CD4-positive, alpha-beta T cell (primary cell): ENCODE measurements around the gene CPE. TPM values are rescaled to one million over a fixed set of nuclear protein-coding genes. Genes with fewer than 3 reads are reported as not detected.
"Not testable (repeated sequence)": the region's sequence is repeated elsewhere in the genome, so short reads cannot be mapped to it uniquely, and the experiment has no call there.

ENCODE experiments used
- ATAC-seq: fragments of 200-7000 bp; cut with Tn5 transposase; one replicate; pipeline ENCODE4 v1.10.0; 2022; ENCODE audit warnings: mild to moderate bottlenecking; ENCODE audit not compliant: poor library complexity
- CTCF ChIA-PET: fragments of 350-600 bp; sonication (Branson Sonifier 250); formaldehyde crosslinking; loops from one replicate; lab custom pipeline; 2021; ENCODE audit warnings: antibody characterized with exemption, inconsistent platforms; lab: Charles Lee
- POLR2A ChIA-PET: fragments of 350-600 bp; sonication (Branson Sonifier 250); formaldehyde crosslinking; loops from one replicate; lab custom pipeline; 2021; ENCODE audit warnings: antibody characterized with exemption, inconsistent platforms; lab: Charles Lee
- DNase-seq, 14 experiments: peaks; one replicate each; pipeline ENCODE4 v3.0.0-alpha.2; 2013 to 2020; ENCODE audit warnings: mixed read lengths in 2 of 14
- H3K27ac ChIP-seq, 2 donors: one replicate each; pipeline versions ENCODE4 v1.5.1 to v1.7.0; 2013; ENCODE audit warnings: low read length in 2 of 2, low read depth in 1 of 2, mild to moderate bottlenecking in 1 of 2
- H3K27me3 ChIP-seq, 2 experiments: 1 replicate in 1 of 2; 2 replicates in 1 of 2; pipeline versions ENCODE4 v1.6.1 to v1.7.0; 2013; ENCODE audit warnings: low read length in 2 of 2, control low read depth in 1 of 2, mild to moderate bottlenecking in 1 of 2, moderate library complexity in 1 of 2; ENCODE audit not compliant: insufficient read depth in 2 of 2, control insufficient read depth in 1 of 2
- H3K36me3 ChIP-seq: one replicate; pipeline ENCODE4 v1.6.1; 2013; ENCODE audit warnings: low read length, control low read depth; ENCODE audit not compliant: insufficient read depth
- H3K4me1 ChIP-seq: one replicate; pipeline ENCODE4 v1.6.1; 2013; ENCODE audit warnings: low read length, control low read depth; ENCODE audit not compliant: insufficient read depth
- H3K4me3 ChIP-seq: one replicate; pipeline ENCODE4 v1.5.1; 2013; ENCODE audit warnings: mild to moderate bottlenecking, low read length, moderate library complexity
- H3K9me3 ChIP-seq, 2 experiments: 1 replicate in 1 of 2; 2 replicates in 1 of 2; pipeline versions ENCODE4 v1.6.1 to v1.7.0; 2013; ENCODE audit warnings: low read length in 2 of 2, mild to moderate bottlenecking in 2 of 2, control low read depth in 1 of 2, moderate library complexity in 1 of 2; ENCODE audit not compliant: control insufficient read depth in 1 of 2, insufficient read depth in 1 of 2
- H3K27ac Mint-ChIP-seq: one replicate; pipeline ENCODE4 v1.8.0; 2020; ENCODE audit warnings: mixed read lengths
- H3K27me3 Mint-ChIP-seq: one replicate; pipeline ENCODE4 v1.8.0; 2021; ENCODE audit warnings: mixed read lengths
- H3K36me3 Mint-ChIP-seq: one replicate; pipeline ENCODE4 v1.8.0; 2021; ENCODE audit warnings: low read depth, mixed read lengths
- H3K4me1 Mint-ChIP-seq: one replicate; pipeline ENCODE4 v1.8.0; 2021; ENCODE audit warnings: low read depth, mixed read lengths
- H3K4me3 Mint-ChIP-seq: one replicate; pipeline ENCODE4 v1.8.0; 2020; ENCODE audit warnings: mild to moderate bottlenecking, mixed read lengths
- H3K9me3 Mint-ChIP-seq: one replicate; pipeline ENCODE4 v1.8.0; 2020; ENCODE audit warnings: mixed read lengths
- CTCF ChIP-seq: fragments of 200-600 bp; IDR thresholded peaks from one replicate; pipeline ENCODE4 v1.8.0; 2022; ENCODE audit warnings: antibody characterized with exemption, mild to moderate bottlenecking
- intact Hi-C, 2 experiments: fragments of 100-400 bp; cut with DNase I in 1 of 2; cut with micrococcal nuclease in 1 of 2; formaldehyde crosslinking; loops; one replicate each; pipeline versions ENCODE4 v1.15.1 to v1.9.0; 2023 to 2025; cut with DNase I, micrococcal nuclease
- total RNA-seq, 174 experiments: library from RNA in 2 of 174; stranded (reverse) in 2 of 174; gene quantifications; one replicate each; pipeline ENCODE4 v1.2.3 and lab custom pipeline; 2021 to 2026

The CPE gene
- total RNA-seq, 2 experiments from 2014 or later, result not detected

DNA sequence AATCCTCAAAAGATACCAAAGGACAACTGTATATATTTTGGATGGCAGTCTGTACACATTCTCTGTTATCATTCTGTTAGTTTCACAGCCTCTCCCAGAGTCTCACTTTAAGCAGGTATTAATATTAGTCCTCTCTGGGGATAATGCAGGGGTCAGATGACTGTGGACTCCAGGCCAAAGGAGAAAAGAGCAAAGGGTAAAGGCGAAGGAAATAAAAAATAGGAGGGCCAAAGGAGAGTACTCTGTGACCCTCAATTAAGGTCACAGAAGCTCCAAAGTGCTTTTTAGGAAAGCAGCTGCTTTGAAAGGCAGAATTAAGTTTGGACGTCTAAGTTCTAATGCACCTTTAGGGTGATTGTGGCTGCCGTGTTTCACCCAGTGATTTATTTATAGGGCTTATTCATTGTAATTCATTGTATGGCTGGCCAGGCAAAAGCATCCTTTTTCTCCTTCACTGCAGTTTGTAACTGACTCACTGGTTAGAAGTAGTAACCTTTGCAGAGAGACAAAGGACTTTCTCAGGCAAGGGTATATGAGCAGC is 43.6 kb upstream of the CPE start:
- H3K9me3 Mint-ChIP-seq, result no peaks in the 10 kb centered on the region
- no peak overlapping the region for H3K4me3 Mint-ChIP-seq
- POLR2A ChIA-PET, result no interaction called here
- CTCF ChIA-PET, result no interaction called here
- no peaks in the 10 kb centered on the region for H3K27me3 ChIP-seq
- peaks cover 38% of the 10 kb centered on the region for H3K4me1 Mint-ChIP-seq
- no peak for TF ChIP-seq CTCF
- no peak overlapping the region for H3K4me3 ChIP-seq
- H3K27me3 Mint-ChIP-seq, result no peaks in the 10 kb centered on the region
- H3K36me3 Mint-ChIP-seq, result peaks cover 77% of the 10 kb centered on the region
- no peak for ATAC-seq
- no peak for DNase-seq
- intact Hi-C loops, result no loop called here
- peaks cover 7% of the 10 kb centered on the region for H3K4me1 ChIP-seq
- no peaks in the 10 kb centered on the region for H3K9me3 ChIP-seq
- H3K27ac ChIP-seq, result no peak overlapping the region
- peaks cover 41% of the 10 kb centered on the region for H3K36me3 ChIP-seq
- H3K27ac Mint-ChIP-seq, result peak overlapping the region; percentile 49

DNA sequence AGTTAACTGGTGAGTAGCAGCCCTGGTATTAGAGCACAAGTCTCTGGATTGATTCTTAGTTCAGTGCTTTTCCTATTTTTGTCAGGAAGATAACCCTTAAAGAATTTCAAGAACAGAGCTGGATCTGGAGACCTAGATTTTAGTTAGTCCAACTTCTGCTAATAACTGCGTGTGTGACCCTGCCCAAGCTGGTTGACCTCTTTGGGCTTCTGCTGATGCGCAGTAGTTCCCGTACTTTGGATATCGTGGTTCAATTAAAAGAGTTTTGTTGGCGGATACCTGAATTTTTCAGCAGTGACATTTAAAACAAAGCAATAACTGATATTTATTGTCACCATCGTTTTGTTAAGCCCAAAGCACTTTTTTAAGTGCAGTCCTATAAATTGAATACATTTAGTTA is 42.1 kb upstream of the CPE start:
- Histone ChIP-seq H3K4me1 (no peaks in the 10 kb centered on the region), H3K36me3 (peaks cover 47% of the 10 kb centered on the region), H3K27ac (no peak overlapping the region), H3K27me3 (no peaks in the 10 kb centered on the region), H3K4me3 (no peak overlapping the region), H3K9me3 (no peaks in the 10 kb centered on the region)
- H3K36me3 Mint-ChIP-seq, result peaks cover 75% of the 10 kb centered on the region
- peaks cover 23% of the 10 kb centered on the region for H3K4me1 Mint-ChIP-seq
- H3K9me3 Mint-ChIP-seq, result no peaks in the 10 kb centered on the region
- ChIA-PET CTCF (no interaction called here), POLR2A (no interaction called here)
- H3K27ac Mint-ChIP-seq, result no peak overlapping the region
- intact Hi-C loops, result no loop called here
- H3K27me3 Mint-ChIP-seq, result no peaks in the 10 kb centered on the region
- TF ChIP-seq CTCF, result no peak
- no peak for ATAC-seq
- no peak overlapping the region for H3K4me3 Mint-ChIP-seq
- no peak for DNase-seq

DNA sequence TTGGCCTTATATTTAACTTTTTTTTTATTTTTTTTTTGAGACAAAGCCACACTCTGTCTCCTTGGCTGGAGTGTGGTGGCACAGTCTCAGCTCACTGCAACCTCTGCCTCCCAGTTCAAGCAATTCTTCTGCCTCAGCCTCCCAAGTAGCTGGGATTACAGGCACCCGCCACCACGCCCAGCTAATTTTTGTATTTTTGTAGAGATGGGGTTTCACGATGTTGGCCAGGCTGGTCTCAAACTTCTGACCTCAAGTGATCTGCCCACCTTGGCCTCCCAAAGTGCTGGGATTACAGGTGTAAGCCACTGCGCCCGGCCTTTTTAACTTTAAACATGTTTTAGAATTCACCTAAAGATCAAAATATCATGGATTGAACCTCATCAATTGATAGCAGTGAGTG is 36.5 kb upstream of the CPE start:
- H3K4me3 ChIP-seq, H3K4me1 ChIP-seq, intact Hi-C loops, H3K27ac Mint-ChIP-seq, H3K4me3 Mint-ChIP-seq, H3K27me3 Mint-ChIP-seq, DNase-seq, H3K27ac ChIP-seq, H3K4me1 Mint-ChIP-seq, H3K9me3 ChIP-seq, ATAC-seq, H3K27me3 ChIP-seq, H3K9me3 Mint-ChIP-seq: not testable (repeated sequence)
- ChIA-PET POLR2A (interaction anchor here (1.8 kb wide), 1 partner anchor 211 kb away, joined by 6 read pairs; no protein-coding TSS in a partner anchor), CTCF (interaction anchor here (0.7 to 2.2 kb wide), 4 partner anchors 13 to 1813 kb away, joined by 3 to 11 read pairs (median 3); no protein-coding TSS in a partner anchor)
- H3K36me3 ChIP-seq, result peaks cover 34% of the 10 kb centered on the region
- peaks cover 50% of the 10 kb centered on the region for H3K36me3 Mint-ChIP-seq
